ENCODE data around the gene TRAK1. TPM values are rescaled to one million over a fixed set of nuclear protein-coding genes. Genes with fewer than 3 reads are reported as not detected.

TRAK1 gene
- polyA plus RNA-seq, 1 donor = 103 TPM

GRCh38 chr3:42176242-42177034 lies 85.3 kb downstream of the TRAK1 start:
- DNase-seq (ENCODE audit: low read depth) = no peak

GRCh38 chr3:42177068-42177800 lies 86.1 kb downstream of the TRAK1 start:
- no peak for DNase-seq (ENCODE audit: low read depth)

- no peak for DNase-seq (ENCODE audit: low read depth)
These were observed 86.6 kb downstream of the TRAK1 start for GRCh38 chr3:42177801-42178150.

GRCh38 chr3:42179110-42179725 lies 88.1 kb downstream of the TRAK1 start:
- peak; percentile 46 for DNase-seq (ENCODE audit: low read depth)

GRCh38 chr3:42180901-42181300 lies 89.7 kb downstream of the TRAK1 start:
- no peak for DNase-seq (ENCODE audit: low read depth)

- DNase-seq (ENCODE audit: low read depth) = no peak
These were observed 91.4 kb downstream of the TRAK1 start for GRCh38 chr3:42182555-42182954.

- DNase-seq (ENCODE audit: low read depth) = no peak
These were observed 93.0 kb downstream of the TRAK1 start for GRCh38 chr3:42183991-42184632.

GRCh38 chr3:42184651-42185443 lies 93.7 kb downstream of the TRAK1 start:
- no peak for DNase-seq (ENCODE audit: low read depth)

- DNase-seq (ENCODE audit: low read depth) = no peak
These were observed 96.8 kb downstream of the TRAK1 start for GRCh38 chr3:42187936-42188335.

- no peak for DNase-seq (ENCODE audit: low read depth)
These were observed 97.2 kb downstream of the TRAK1 start for GRCh38 chr3:42188376-42188775.

GRCh38 chr3:42189001-42189460 lies 97.9 kb downstream of the TRAK1 start:
- DNase-seq (ENCODE audit: low read depth) = no peak

GRCh38 chr3:42189736-42190135 lies 98.6 kb downstream of the TRAK1 start:
- no peak for DNase-seq (ENCODE audit: low read depth)

- DNase-seq (ENCODE audit: low read depth) = no peak
These were observed 99.7 kb downstream of the TRAK1 start for GRCh38 chr3:42190701-42191442.

- no peak for DNase-seq (ENCODE audit: low read depth)
These were observed 100.2 kb downstream of the TRAK1 start for GRCh38 chr3:42191443-42191747.

GRCh38 chr3:42192334-42193200 lies 101.4 kb downstream of the TRAK1 start:
- DNase-seq (ENCODE audit: low read depth) = no peak

GRCh38 chr3:42194943-42195510 lies 103.9 kb downstream of the TRAK1 start:
- no peak for DNase-seq (ENCODE audit: low read depth)

- no peak for DNase-seq (ENCODE audit: low read depth)
These were observed 104.7 kb downstream of the TRAK1 start for GRCh38 chr3:42195879-42196330.

GRCh38 chr3:42198709-42199108 lies 107.6 kb downstream of the TRAK1 start:
- no peak for DNase-seq (ENCODE audit: low read depth)

- DNase-seq (ENCODE audit: low read depth) = no peak
These were observed 111.2 kb downstream of the TRAK1 start for GRCh38 chr3:42202217-42202865.

All from forelimb muscle (tissue), 1 donor.